GM20000 (cell line): ENCODE results near the gene DPF3.

Experiments
- DNase-seq: peaks from one replicate; pipeline ENCODE4 v3.0.0; 2012; ENCODE audit warnings: low spot score
- CTCF ChIP-seq: IDR thresholded peaks from 2 replicates; pipeline ENCODE4 v1.5.1; 2012; ENCODE audit warnings: mild to moderate bottlenecking, control low read depth; ENCODE audit errors: extremely low read depth, missing control alignments

Gene DPF3

GRCh38 chr14:72690324-72690723, 203.6 kb downstream of the DPF3 start:
- TF ChIP-seq CTCF, result no peak
- DNase-seq, result no peak

GRCh38 chr14:72688990-72689671, 204.8 kb downstream of the DPF3 start:
- no peak for TF ChIP-seq CTCF
- DNase-seq, result no peak

- DNase-seq, result no peak
- TF ChIP-seq CTCF, result no peak
Observed at GRCh38 chr14:72686832-72687231, 207.1 kb downstream of the DPF3 start.

- no peak for TF ChIP-seq CTCF
- DNase-seq, result no peak
Observed at GRCh38 chr14:72686101-72686500, 207.8 kb downstream of the DPF3 start.

GRCh38 chr14:72685456-72685855, 208.4 kb downstream of the DPF3 start:
- TF ChIP-seq CTCF, result no peak
- no peak for DNase-seq

GRCh38 chr14:72683787-72684186, 210.1 kb downstream of the DPF3 start:
- no peak for DNase-seq
- TF ChIP-seq CTCF, result no peak

- DNase-seq, result no peak
- TF ChIP-seq CTCF, result no peak
Observed at GRCh38 chr14:72682188-72682587, 211.7 kb downstream of the DPF3 start.
